Lower lobe of right lung (tissue), 2 donors: ENCODE measurements around the gene OVOL1. TPM values are rescaled to one million over a fixed set of nuclear protein-coding genes. Genes with fewer than 3 reads are reported as not detected.

Experiments used
- ATAC-seq, 2 donors: fragments of 200-7000 bp; cut with Tn5 transposase; one replicate each; pipeline ENCODE4 v1.9.1; 2020 to 2022; ENCODE audit warnings: mild to moderate bottlenecking in 2 of 2, moderate library complexity in 2 of 2
- DNase-seq: peaks from one replicate; pipeline ENCODE4 v3.0.0-alpha.2; 2020
- H3K27ac ChIP-seq: fragments of 200-600 bp; one replicate; pipeline ENCODE4 v1.8.0; 2022
- H3K27me3 ChIP-seq: fragments of 200-600 bp; one replicate; pipeline ENCODE4 v1.8.0; 2022; ENCODE audit warnings: low read depth
- H3K36me3 ChIP-seq: fragments of 200-600 bp; one replicate; pipeline ENCODE4 v1.8.0; 2022; ENCODE audit warnings: mild to moderate bottlenecking
- H3K4me1 ChIP-seq: fragments of 200-600 bp; one replicate; pipeline ENCODE4 v1.8.0; 2022
- H3K4me3 ChIP-seq: fragments of 200-600 bp; one replicate; pipeline ENCODE4 v1.8.0; 2022; ENCODE audit warnings: mild to moderate bottlenecking
- H3K9me3 ChIP-seq: fragments of 200-600 bp; one replicate; pipeline ENCODE4 v1.8.0; 2022
- CTCF ChIP-seq: fragments of 200-600 bp; IDR thresholded peaks from one replicate; pipeline ENCODE4 v1.8.0; 2022; ENCODE audit warnings: antibody characterized with exemption, mild to moderate bottlenecking
- intact Hi-C: fragments of 100-400 bp; cut with DNase I; formaldehyde crosslinking; loops from one replicate; pipeline ENCODE4 v1.11.0; 2022
- total RNA-seq: library from RNA; stranded (reverse); fragmentation: NEBNext Ultra II Directional; extraction: Animal tissue kit (Norgen Biotek cat#: 25700); gene quantifications from one replicate; pipeline ENCODE4 v1.2.1, GENCODE V29; 2021
- donor health status: DM: no; HTN: yes; CAD: no; lungs with severe emphysema.

Gene OVOL1
- total RNA-seq, 1 donor from 2014 or later: 0.89 TPM

- H3K27ac ChIP-seq: no peak overlapping the region
- intact Hi-C loops: no loop called here
- H3K36me3 ChIP-seq: no peaks in the 10 kb centered on the region
- peak; percentile 31 to 50 for ATAC-seq
- peaks cover 11% of the 10 kb centered on the region for H3K27me3 ChIP-seq
- peak; percentile 38 for DNase-seq
- no peaks in the 10 kb centered on the region for H3K9me3 ChIP-seq
- H3K4me3 ChIP-seq: no peak overlapping the region
- TF ChIP-seq CTCF: no peak
- H3K4me1 ChIP-seq: peaks cover 5% of the 10 kb centered on the region
These were observed 23.4 kb downstream of the OVOL1 start for GRCh38 chr11:65810046-65810868.

DNA sequence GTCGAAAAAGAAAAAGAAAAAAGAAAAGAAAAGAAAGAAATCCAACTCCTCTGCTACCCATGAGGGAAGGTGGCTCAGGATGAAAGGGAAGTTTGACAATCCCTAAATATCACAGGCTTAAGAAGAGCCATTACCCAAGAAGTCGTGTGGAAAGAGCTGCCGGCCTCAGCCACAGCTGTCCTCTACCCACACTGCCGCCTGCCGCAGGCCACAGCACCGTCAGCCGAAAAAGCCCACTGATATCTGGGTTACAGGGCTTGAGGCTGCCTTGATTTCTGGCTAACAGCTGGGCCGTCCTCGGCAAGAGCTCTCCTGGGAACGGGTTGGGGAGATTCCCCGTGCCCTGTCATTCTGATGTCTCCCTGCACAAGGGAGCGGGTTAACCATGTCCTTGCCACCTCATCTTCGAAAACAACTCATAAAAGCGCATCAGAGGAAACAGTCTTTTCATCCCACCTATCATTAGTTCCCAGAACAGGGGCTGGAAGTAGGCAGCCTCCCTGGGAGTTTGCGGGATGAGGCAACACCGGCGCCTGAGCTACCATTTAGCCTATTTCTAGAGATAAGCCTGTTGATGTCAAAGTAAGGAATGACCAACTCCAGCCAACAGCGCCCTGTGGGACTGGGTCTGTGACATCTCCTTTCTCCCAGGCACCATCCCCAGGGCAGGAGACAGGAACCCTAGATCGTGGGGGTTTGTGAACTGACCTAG, 25.1 kb downstream of the OVOL1 start:
- Histone ChIP-seq H3K27ac (no peak overlapping the region), H3K27me3 (no peaks in the 10 kb centered on the region), H3K36me3 (no peaks in the 10 kb centered on the region), H3K4me3 (no peak overlapping the region), H3K9me3 (no peaks in the 10 kb centered on the region), H3K4me1 (peaks cover 8% of the 10 kb centered on the region)
- intact Hi-C loops: no loop called here
- ATAC-seq (peak; percentile 60 to 61), DNase-seq (peak; percentile 76)
- TF ChIP-seq CTCF: no peak

DNA sequence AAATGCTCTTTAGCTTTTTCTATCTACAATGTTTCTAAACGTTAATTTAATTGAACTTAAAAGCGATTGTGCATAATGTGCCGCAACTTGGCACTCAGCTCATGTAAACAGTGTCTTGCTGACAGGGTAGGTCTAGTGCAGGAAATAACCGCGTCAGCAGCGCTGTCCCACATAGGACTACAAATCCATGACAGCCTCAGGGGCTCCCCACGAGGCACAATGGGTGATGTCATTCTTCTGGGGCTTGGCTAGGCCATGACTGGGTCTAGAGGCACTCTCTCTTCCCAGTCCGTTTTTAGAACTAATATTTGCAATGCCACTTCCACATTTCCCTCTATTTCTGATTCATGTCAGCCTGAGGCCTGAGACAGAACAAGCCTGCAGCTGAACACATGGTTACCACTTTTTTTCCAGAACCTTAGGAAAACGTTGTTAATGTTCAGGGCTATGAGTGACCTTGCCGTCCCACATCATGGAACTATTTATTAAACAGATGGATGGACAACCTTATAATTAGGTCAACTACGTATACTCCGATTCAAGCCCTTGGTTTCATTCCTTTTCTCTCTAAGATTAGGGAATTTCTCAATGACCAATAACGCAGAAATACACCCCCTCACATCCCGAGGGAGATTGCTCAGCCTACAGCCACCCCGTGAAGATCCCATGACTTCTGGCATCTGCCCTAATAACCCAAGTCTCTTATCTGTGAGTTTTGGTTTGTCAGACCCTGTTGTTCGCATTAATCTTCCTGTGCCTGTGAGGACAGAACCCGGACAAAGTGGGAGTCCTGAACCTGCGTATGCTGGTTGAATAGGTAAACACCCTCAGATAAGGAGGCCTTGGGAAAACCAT, 27.5 kb downstream of the OVOL1 start:
- DNase-seq (peak; percentile 73), ATAC-seq (peak; percentile 61 to 71)
- H3K4me3 ChIP-seq: no peak overlapping the region
- H3K9me3 ChIP-seq: no peaks in the 10 kb centered on the region
- H3K27me3 ChIP-seq: no peaks in the 10 kb centered on the region
- TF ChIP-seq CTCF: no peak
- no peaks in the 10 kb centered on the region for H3K36me3 ChIP-seq
- intact Hi-C loops: no loop called here
- peaks cover 16% of the 10 kb centered on the region for H3K4me1 ChIP-seq
- peak overlapping the region; percentile 31 for H3K27ac ChIP-seq

DNA sequence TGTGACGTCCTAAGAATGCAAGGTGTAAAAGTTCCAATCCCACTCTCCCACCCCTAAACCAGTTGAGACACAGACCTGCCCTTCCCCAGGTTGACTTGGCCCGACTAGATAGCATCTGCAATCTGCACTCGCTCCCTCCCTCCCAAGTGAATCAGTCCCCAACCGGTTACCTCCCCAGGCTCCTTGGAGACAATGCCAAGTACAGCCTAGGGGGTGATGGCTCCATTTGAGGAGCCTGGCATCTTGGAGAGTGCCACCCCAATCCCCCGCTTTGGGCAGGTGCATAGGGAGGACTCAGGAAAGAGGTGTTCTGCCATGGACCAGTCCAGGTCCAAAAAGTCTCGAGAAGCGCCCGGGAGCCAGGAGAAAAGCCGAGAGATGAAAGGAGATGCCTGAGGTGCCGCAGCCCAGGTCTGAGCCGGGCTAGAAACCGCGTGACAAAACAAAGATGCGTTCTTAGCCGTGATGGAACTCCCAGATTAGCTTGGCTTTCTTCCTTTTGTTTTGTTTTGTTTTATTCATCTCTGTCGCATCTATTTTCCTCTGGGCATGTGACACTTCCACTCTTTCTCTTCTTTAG, 28.2 kb downstream of the OVOL1 start:
- H3K9me3 ChIP-seq: no peaks in the 10 kb centered on the region
- H3K27ac ChIP-seq: peak overlapping the region; percentile 18
- DNase-seq (peak; percentile 28), ATAC-seq (no peak)
- intact Hi-C loops: no loop called here
- H3K4me3 ChIP-seq: no peak overlapping the region
- peaks cover 16% of the 10 kb centered on the region for H3K4me1 ChIP-seq
- H3K27me3 ChIP-seq: no peaks in the 10 kb centered on the region
- no peaks in the 10 kb centered on the region for H3K36me3 ChIP-seq
- no peak for TF ChIP-seq CTCF

- Histone ChIP-seq H3K36me3 (no peaks in the 10 kb centered on the region), H3K9me3 (no peaks in the 10 kb centered on the region), H3K27ac (peak overlapping the region; percentile 86), H3K4me3 (peak overlapping the region; percentile 74), H3K4me1 (peaks cover 16% of the 10 kb centered on the region), H3K27me3 (no peaks in the 10 kb centered on the region)
- TF ChIP-seq CTCF: no peak
- no peak for ATAC-seq
- peak; percentile 24 for DNase-seq
- intact Hi-C loops: no loop called here
These were observed 29.8 kb downstream of the OVOL1 start for GRCh38 chr11:65816696-65817095.
